Peyer's patch (tissue), 4 donors: ENCODE measurements around the gene TRIM9.

Experiments
- POLR2A ChIP-seq, 2 donors: fragments of 450-650 bp; IDR thresholded peaks; one replicate each; pipeline ENCODE4 v1.5.1; 2017; ENCODE audit warnings: antibody characterized with exemption in 2 of 2, mild to moderate bottlenecking in 2 of 2, moderate library complexity in 2 of 2
- TF ChIP-seq, protein P1 (sequence below), 6 experiments: fragments of 450-650 bp in 4 of 6; fragments of 200-600 bp in 2 of 6; sonication (generic) in 1 of 6; IDR thresholded peaks; one replicate each; pipeline ENCODE4 v1.5.1; 2017 to 2019; ENCODE audit warnings: antibody characterized with exemption in 6 of 6, mild to moderate bottlenecking in 3 of 6, moderate library complexity in 1 of 6

DNA sequence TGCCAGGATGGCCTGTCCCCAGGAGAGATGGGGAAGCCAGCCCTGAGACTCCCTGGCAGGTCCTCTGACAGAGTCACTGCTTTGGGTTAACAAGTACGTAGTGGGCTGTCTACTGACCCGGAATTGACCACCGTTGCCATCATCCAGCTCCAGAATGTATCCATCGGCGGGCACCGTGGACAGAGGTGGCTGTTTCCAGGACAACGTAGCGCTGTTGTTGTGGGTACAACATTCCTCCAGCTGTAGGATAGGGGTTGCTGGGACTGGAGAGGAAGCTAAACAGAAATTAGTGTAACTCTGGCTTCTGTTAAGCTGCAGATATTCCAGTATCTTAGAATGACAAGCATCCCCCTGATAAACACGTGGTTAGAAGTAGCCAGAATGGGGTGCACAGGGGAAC is 94.3 kb downstream of the TRIM9 start:
- TF ChIP-seq, protein P1, sequence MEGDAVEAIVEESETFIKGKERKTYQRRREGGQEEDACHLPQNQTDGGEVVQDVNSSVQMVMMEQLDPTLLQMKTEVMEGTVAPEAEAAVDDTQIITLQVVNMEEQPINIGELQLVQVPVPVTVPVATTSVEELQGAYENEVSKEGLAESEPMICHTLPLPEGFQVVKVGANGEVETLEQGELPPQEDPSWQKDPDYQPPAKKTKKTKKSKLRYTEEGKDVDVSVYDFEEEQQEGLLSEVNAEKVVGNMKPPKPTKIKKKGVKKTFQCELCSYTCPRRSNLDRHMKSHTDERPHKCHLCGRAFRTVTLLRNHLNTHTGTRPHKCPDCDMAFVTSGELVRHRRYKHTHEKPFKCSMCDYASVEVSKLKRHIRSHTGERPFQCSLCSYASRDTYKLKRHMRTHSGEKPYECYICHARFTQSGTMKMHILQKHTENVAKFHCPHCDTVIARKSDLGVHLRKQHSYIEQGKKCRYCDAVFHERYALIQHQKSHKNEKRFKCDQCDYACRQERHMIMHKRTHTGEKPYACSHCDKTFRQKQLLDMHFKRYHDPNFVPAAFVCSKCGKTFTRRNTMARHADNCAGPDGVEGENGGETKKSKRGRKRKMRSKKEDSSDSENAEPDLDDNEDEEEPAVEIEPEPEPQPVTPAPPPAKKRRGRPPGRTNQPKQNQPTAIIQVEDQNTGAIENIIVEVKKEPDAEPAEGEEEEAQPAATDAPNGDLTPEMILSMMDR (IDR thresholded peaks at IDR 0.05): no peak
- TF ChIP-seq POLR2A (IDR thresholded peaks at IDR 0.05): no peak
